Upper lobe of left lung (tissue), 4 donors: ENCODE measurements around the gene LEUTX.

Source experiments
- CTCF ChIP-seq, 6 experiments: fragments of 450-650 bp in 4 of 6; fragments of 200-600 bp in 2 of 6; sonication (generic) in 2 of 6; IDR thresholded peaks; one replicate each; pipeline ENCODE4 v1.5.1; 2016 to 2019; ENCODE audit warnings: antibody characterized with exemption in 6 of 6
- EP300 ChIP-seq, 4 donors: sonication (generic); formaldehyde crosslinking; IDR thresholded peaks; one replicate each; pipeline ENCODE4 v1.5.1; 2017; ENCODE audit warnings: antibody characterized with exemption in 4 of 4, control low read depth in 2 of 4
- POLR2A ChIP-seq, 4 donors: fragments of 450-650 bp; IDR thresholded peaks; one replicate each; pipeline ENCODE4 v1.5.1; 2016 to 2017; ENCODE audit warnings: antibody characterized with exemption in 4 of 4, mild to moderate bottlenecking in 2 of 4
- POLR2AphosphoS5 ChIP-seq, 2 donors: sonication (generic); formaldehyde crosslinking; IDR thresholded peaks; one replicate each; pipeline ENCODE4 v1.5.1; 2017; ENCODE audit warnings: antibody characterized with exemption in 2 of 2

- no peak for TF ChIP-seq CTCF (IDR thresholded peaks at IDR 0.05)
- TF ChIP-seq POLR2AphosphoS5 (IDR thresholded peaks at IDR 0.05): no peak
- TF ChIP-seq POLR2A (IDR thresholded peaks at IDR 0.05): no peak
- TF ChIP-seq EP300 (IDR thresholded peaks at IDR 0.05): no peak
Measured at GRCh38 chr19:39745643-39746042, 33.0 kb upstream of the LEUTX start.
